ENCODE measurements around the gene NR2C2. TPM values are rescaled to one million over a fixed set of nuclear protein-coding genes. Genes with fewer than 3 reads are reported as not detected.

NR2C2 gene
- total and polyA plus RNA-seq, 2 donors (not counting 1 experiment from before 2014, with no cell fraction given) = 22.8 to 96.9 TPM

DNA sequence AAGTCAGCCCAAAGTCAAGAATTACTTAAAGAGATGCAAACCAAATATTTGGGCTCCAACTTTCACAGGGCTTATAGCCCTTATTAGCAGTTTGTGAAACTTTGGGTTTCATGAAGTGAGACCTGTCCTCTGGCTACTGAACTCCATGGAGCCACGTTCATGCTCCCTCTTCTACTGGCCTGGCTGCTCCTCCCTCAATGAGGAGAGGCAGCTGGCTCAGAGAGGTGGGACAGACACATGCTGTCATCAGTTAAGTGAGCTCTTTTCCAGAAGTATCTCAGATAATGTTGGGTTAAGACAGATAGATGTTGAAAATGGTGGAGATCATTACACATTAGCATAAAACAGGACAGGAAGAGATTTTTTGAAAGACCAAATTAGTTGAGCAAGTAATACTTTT, 98.3 kb downstream of the NR2C2 start:
- ATAC-seq (ENCODE audit: low read depth) = no peak
- H3K4me1 ChIP-seq (ENCODE audit: control insufficient read depth in 2 of 2, insufficient read depth in 2 of 2, low read length in 2 of 2) = peaks cover 12 to 19% of the 10 kb centered on the region in 2 donors
- POLR2A ChIA-PET = no interaction called here
- H3K4me3 ChIP-seq (ENCODE audit: control extremely low read depth in 1 of 5, extremely low read depth in 1 of 5, insufficient read depth in 1 of 5, low read depth in 2 of 5, low read length in 4 of 5) = no peak overlapping the region
- no peak for DNase-seq
- H3K27me3 ChIP-seq (replicated peaks in 1 of 4; ENCODE audit: control extremely low read depth in 1 of 4, control insufficient read depth in 3 of 4, insufficient read depth in 4 of 4, low read length in 3 of 4) = no peaks in the 10 kb centered on the region
- Mint-ChIP-seq H3K4me1 (peaks cover 16% of the 10 kb centered on the region), H3K9me3 (ENCODE audit: insufficient read depth) (no peaks in the 10 kb centered on the region), H3K27me3 (no peaks in the 10 kb centered on the region), H3K27ac (no peak overlapping the region), H3K4me3 (no peak overlapping the region)
- H3K79me2 ChIP-seq (ENCODE audit: control insufficient read depth, insufficient read depth, low read length) = no peaks in the 10 kb centered on the region
- H3K4me2 ChIP-seq (replicated peaks; ENCODE audit: low read depth, low read length, poor library complexity, severe bottlenecking) = no peak overlapping the region
- peaks cover 11% of the 10 kb centered on the region for H4K20me1 ChIP-seq (ENCODE audit: control insufficient read depth, insufficient read depth, low read length, poor library complexity, severe bottlenecking)
- no CpG with 5 or more reads among the region's 1 CpG for WGBS (ENCODE audit: insufficient coverage)
- no peak overlapping the region for H3K9ac ChIP-seq (ENCODE audit: low read length)
- TF ChIP-seq, protein P1, sequence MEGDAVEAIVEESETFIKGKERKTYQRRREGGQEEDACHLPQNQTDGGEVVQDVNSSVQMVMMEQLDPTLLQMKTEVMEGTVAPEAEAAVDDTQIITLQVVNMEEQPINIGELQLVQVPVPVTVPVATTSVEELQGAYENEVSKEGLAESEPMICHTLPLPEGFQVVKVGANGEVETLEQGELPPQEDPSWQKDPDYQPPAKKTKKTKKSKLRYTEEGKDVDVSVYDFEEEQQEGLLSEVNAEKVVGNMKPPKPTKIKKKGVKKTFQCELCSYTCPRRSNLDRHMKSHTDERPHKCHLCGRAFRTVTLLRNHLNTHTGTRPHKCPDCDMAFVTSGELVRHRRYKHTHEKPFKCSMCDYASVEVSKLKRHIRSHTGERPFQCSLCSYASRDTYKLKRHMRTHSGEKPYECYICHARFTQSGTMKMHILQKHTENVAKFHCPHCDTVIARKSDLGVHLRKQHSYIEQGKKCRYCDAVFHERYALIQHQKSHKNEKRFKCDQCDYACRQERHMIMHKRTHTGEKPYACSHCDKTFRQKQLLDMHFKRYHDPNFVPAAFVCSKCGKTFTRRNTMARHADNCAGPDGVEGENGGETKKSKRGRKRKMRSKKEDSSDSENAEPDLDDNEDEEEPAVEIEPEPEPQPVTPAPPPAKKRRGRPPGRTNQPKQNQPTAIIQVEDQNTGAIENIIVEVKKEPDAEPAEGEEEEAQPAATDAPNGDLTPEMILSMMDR (IDR thresholded peaks at IDR 0.05) = no peak
- TF ChIP-seq EZH2 (IDR thresholded peaks at IDR 0.05; ENCODE audit: borderline replicate concordance, insufficient read depth, low read depth, low read length, poor library complexity, severe bottlenecking) = no peak
- no peaks in the 10 kb centered on the region for H3K9me3 ChIP-seq (ENCODE audit: control extremely low read depth in 1 of 3, control insufficient read depth in 2 of 3, insufficient read depth in 1 of 3, low read length in 2 of 3)
- intact Hi-C loops (cut with micrococcal nuclease) = no loop called here
- H2AFZ ChIP-seq (ENCODE audit: insufficient read depth, low read depth, low read length, poor library complexity, severe bottlenecking) = no peak overlapping the region
- peaks cover 2 to 87% of the 10 kb centered on the region in 2 experiments for H3K36me3 ChIP-seq (replicated peaks in 1 of 2; ENCODE audit: control extremely low read depth in 1 of 2, control insufficient read depth in 1 of 2, extremely low read depth in 1 of 2, insufficient read depth in 2 of 2, low read length in 1 of 2)
- H3K27ac ChIP-seq (ENCODE audit: low read length in 2 of 2) = no peak overlapping the region
- CTCF ChIA-PET = interaction anchor here (1.0 kb wide), 1 partner anchor 119 kb away, joined by 3 read pairs; no protein-coding TSS in a partner anchor

GRCh38 chr3:15049584-15049983, 102.2 kb downstream of the NR2C2 start:
- Histone ChIP-seq H3K9ac (ENCODE audit: low read length) (no peak overlapping the region), H3K4me1 (ENCODE audit: control insufficient read depth in 2 of 2, insufficient read depth in 2 of 2, low read length in 2 of 2) (peaks cover 42 to 48% of the 10 kb centered on the region in 2 donors), H3K4me2 (replicated peaks; ENCODE audit: low read depth, low read length, poor library complexity, severe bottlenecking) (peak overlapping the region; percentile 65), H3K36me3 (replicated peaks in 1 of 2; ENCODE audit: control extremely low read depth in 1 of 2, control insufficient read depth in 1 of 2, extremely low read depth in 1 of 2, insufficient read depth in 2 of 2, low read length in 1 of 2) (peaks cover 2 to 61% of the 10 kb centered on the region in 2 experiments), H3K4me3 (ENCODE audit: control extremely low read depth in 1 of 5, extremely low read depth in 1 of 5, insufficient read depth in 1 of 5, low read depth in 2 of 5, low read length in 4 of 5) (no peak overlapping the region), H3K27me3 (replicated peaks in 1 of 4; ENCODE audit: control extremely low read depth in 1 of 4, control insufficient read depth in 3 of 4, insufficient read depth in 4 of 4, low read length in 3 of 4) (no peaks in the 10 kb centered on the region), H4K20me1 (ENCODE audit: control insufficient read depth, insufficient read depth, low read length, poor library complexity, severe bottlenecking) (peaks cover 13% of the 10 kb centered on the region), H3K9me3 (ENCODE audit: control extremely low read depth in 1 of 3, control insufficient read depth in 2 of 3, insufficient read depth in 1 of 3, low read length in 2 of 3) (no peaks in the 10 kb centered on the region), H2AFZ (ENCODE audit: insufficient read depth, low read depth, low read length, poor library complexity, severe bottlenecking) (no peak overlapping the region), H3K27ac (ENCODE audit: low read length in 2 of 2) (peak overlapping the region; percentile 72 to 86), H3K79me2 (ENCODE audit: control insufficient read depth, insufficient read depth, low read length) (peaks cover 25% of the 10 kb centered on the region)
- ChIA-PET POLR2A (interaction anchor here (0.8 to 2.2 kb wide), 3 partner anchors 10 to 50 kb away, joined by 3 to 12 read pairs (median 6); partner anchors contain the start of genes MRPS25 and RBSN), CTCF (interaction anchor here (1.1 to 1.7 kb wide), 3 partner anchors 59 to 124 kb away, joined by 3 to 5 read pairs (median 5); no protein-coding TSS in a partner anchor)
- no peak for ATAC-seq (ENCODE audit: low read depth)
- TF ChIP-seq, protein P1 (IDR thresholded peaks at IDR 0.05) = no peak
- TF ChIP-seq EZH2 (IDR thresholded peaks at IDR 0.05; ENCODE audit: borderline replicate concordance, insufficient read depth, low read depth, low read length, poor library complexity, severe bottlenecking) = no peak
- Mint-ChIP-seq H3K4me3 (no peak overlapping the region), H3K27ac (peak overlapping the region; percentile 93), H3K4me1 (peaks cover 48% of the 10 kb centered on the region), H3K27me3 (no peaks in the 10 kb centered on the region), H3K9me3 (ENCODE audit: insufficient read depth) (no peaks in the 10 kb centered on the region)
- WGBS (ENCODE audit: insufficient coverage) = 100% methylated on average over 2 of the region's 2 CpGs
- intact Hi-C loops (cut with micrococcal nuclease) = no loop called here
- no peak for DNase-seq

Data from B cell (primary cell).